Measurements from ENCODE around the gene RPS5.

The RPS5 gene

GRCh38 chr19:58386576-58387337, at the start of gene RPS5:
Gene RPS5 (plus strand): TSS chr19:58387269. CDS start chr19:58388138, 869 bp downstream.
- H3K27ac ChIP-seq = peak within 1 kb of the TSS; percentile 98
- TF ChIP-seq, protein P1, sequence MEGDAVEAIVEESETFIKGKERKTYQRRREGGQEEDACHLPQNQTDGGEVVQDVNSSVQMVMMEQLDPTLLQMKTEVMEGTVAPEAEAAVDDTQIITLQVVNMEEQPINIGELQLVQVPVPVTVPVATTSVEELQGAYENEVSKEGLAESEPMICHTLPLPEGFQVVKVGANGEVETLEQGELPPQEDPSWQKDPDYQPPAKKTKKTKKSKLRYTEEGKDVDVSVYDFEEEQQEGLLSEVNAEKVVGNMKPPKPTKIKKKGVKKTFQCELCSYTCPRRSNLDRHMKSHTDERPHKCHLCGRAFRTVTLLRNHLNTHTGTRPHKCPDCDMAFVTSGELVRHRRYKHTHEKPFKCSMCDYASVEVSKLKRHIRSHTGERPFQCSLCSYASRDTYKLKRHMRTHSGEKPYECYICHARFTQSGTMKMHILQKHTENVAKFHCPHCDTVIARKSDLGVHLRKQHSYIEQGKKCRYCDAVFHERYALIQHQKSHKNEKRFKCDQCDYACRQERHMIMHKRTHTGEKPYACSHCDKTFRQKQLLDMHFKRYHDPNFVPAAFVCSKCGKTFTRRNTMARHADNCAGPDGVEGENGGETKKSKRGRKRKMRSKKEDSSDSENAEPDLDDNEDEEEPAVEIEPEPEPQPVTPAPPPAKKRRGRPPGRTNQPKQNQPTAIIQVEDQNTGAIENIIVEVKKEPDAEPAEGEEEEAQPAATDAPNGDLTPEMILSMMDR (IDR thresholded peaks at IDR 0.05) = no peak
- no peak for TF ChIP-seq ZFX (IDR thresholded peaks at IDR 0.05; ENCODE audit: borderline replicate concordance)

GRCh38 chr19:58338336-58338735, 48.7 kb upstream of the RPS5 start:
- TF ChIP-seq ZFX (IDR thresholded peaks at IDR 0.05; ENCODE audit: borderline replicate concordance) = no peak
- TF ChIP-seq, protein P1 (IDR thresholded peaks at IDR 0.05) = no peak

DNA sequence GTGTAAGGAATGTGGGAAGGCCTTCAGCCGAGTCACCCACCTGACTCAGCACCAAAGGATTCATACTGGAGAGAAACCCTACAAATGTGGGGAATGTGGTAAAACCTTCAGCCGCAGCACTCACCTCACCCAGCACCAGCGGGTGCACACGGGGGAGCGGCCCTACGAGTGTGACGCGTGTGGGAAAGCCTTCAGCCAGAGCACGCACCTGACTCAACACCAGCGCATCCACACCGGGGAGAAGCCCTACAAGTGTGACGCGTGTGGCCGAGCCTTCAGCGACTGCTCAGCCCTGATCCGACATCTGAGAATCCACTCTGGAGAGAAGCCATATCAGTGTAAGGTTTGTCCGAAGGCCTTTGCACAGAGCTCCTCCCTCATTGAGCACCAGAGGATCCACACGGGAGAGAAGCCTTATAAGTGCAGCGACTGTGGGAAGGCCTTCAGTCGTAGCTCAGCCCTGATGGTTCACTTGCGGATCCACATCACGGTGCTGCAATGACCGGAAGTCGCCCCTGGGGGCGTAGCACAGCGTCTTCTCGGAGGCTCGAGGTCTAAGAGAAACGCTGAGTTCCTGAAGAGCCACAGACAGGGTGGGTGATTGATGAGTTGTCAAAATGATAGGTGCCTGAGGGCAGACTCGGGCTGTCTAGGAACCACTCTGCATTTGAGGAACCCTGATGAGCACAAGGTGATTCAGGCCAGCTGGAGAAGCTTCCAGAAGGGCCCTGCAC, 48.1 kb upstream of the RPS5 start:
- TF ChIP-seq, protein P1 (IDR thresholded peaks at IDR 0.05) = peak; percentile 16; the same call in 1 of the 2 replicates
- TF ChIP-seq ZFX (IDR thresholded peaks at IDR 0.05; ENCODE audit: borderline replicate concordance) = no peak
- H3K27ac ChIP-seq = no peak overlapping the region

More at GRCh38 chr19:58338336-58338735, 48.7 kb upstream of the RPS5 start:
- no peak overlapping the region for H3K27ac ChIP-seq

- no peak overlapping the region for H3K27ac ChIP-seq
- TF ChIP-seq, protein P1 (IDR thresholded peaks at IDR 0.05) = no peak
- TF ChIP-seq ZFX (IDR thresholded peaks at IDR 0.05; ENCODE audit: borderline replicate concordance) = no peak
These were observed 41.5 kb upstream of the RPS5 start for GRCh38 chr19:58345558-58345957.

- H3K27ac ChIP-seq = peak overlapping the region; percentile 48
- no peak for TF ChIP-seq ZFX (IDR thresholded peaks at IDR 0.05; ENCODE audit: borderline replicate concordance)
- TF ChIP-seq, protein P1 (IDR thresholded peaks at IDR 0.05) = no peak
These were observed 39.8 kb upstream of the RPS5 start for GRCh38 chr19:58346961-58347929.

- peak overlapping the region; percentile 48 for H3K27ac ChIP-seq
These were observed 39.0 kb upstream of the RPS5 start for GRCh38 chr19:58348080-58348479.

- no peak for TF ChIP-seq ZFX (IDR thresholded peaks at IDR 0.05; ENCODE audit: borderline replicate concordance)
- TF ChIP-seq, protein P1 (IDR thresholded peaks at IDR 0.05) = no peak
- no peak overlapping the region for H3K27ac ChIP-seq
These were observed 37.5 kb upstream of the RPS5 start for GRCh38 chr19:58349590-58349989.
